ENCODE results near the gene HMX2. TPM values are rescaled to one million over a fixed set of nuclear protein-coding genes. Genes with fewer than 3 reads are reported as not detected.

The HMX2 gene
- total and polyA plus RNA-seq, 2 of the 13 experiments (the other 11 are each of a cell fraction or from before 2014, with no cell fraction given): not detected

DNA sequence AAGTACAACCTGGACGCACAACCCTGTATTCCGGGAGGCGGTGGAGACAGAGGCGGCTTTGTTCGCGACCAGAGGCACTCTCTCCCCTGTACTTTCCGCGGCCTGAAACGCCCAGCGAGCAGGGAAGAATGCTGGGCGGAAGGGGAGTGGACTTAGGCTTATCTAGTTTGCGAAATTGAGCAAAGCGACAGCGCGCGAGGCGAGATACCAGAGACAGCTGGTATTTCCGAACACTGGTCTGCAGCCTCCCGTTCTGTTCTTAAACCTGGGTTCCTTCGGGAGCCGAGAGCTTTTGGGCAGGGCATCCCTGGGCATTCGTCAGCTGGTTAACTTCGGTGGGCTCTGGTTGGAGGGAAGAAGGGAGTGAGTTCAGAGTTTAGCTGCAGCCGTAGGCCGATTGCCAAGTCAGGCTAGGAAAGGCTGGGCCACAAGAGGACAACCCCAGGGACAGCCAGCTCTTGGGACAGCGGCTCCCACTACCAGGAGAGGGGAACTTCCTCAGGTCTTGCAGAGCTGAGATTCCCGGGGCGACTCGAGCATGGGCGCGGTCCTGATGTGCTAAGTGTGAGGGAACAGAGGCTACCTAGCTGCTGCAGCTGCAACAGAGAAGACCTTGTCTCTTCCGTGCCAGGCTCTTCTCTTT lies 8.3 kb upstream of the HMX2 start (continued):
- TF ChIP-seq, protein P1, sequence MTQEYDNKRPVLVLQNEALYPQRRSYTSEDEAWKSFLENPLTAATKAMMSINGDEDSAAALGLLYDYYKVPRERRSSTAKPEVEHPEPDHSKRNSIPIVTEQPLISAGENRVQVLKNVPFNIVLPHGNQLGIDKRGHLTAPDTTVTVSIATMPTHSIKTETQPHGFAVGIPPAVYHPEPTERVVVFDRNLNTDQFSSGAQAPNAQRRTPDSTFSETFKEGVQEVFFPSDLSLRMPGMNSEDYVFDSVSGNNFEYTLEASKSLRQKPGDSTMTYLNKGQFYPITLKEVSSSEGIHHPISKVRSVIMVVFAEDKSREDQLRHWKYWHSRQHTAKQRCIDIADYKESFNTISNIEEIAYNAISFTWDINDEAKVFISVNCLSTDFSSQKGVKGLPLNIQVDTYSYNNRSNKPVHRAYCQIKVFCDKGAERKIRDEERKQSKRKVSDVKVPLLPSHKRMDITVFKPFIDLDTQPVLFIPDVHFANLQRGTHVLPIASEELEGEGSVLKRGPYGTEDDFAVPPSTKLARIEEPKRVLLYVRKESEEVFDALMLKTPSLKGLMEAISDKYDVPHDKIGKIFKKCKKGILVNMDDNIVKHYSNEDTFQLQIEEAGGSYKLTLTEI (CRISPR knock-in tag; conservative IDR thresholded peaks at IDR 0.05): no peak
- TF ChIP-seq, protein P2, sequence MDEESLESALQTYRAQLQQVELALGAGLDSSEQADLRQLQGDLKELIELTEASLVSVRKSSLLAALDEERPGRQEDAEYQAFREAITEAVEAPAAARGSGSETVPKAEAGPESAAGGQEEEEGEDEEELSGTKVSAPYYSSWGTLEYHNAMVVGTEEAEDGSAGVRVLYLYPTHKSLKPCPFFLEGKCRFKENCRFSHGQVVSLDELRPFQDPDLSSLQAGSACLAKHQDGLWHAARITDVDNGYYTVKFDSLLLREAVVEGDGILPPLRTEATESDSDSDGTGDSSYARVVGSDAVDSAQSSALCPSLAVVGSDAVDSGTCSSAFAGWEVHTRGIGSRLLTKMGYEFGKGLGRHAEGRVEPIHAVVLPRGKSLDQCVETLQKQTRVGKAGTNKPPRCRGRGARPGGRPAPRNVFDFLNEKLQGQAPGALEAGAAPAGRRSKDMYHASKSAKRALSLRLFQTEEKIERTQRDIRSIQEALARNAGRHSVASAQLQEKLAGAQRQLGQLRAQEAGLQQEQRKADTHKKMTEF (CRISPR knock-in tag; IDR thresholded peaks at IDR 0.05): peak; percentile 53; the same call in 1 of the 2 replicates
- TF ChIP-seq, protein P3, sequence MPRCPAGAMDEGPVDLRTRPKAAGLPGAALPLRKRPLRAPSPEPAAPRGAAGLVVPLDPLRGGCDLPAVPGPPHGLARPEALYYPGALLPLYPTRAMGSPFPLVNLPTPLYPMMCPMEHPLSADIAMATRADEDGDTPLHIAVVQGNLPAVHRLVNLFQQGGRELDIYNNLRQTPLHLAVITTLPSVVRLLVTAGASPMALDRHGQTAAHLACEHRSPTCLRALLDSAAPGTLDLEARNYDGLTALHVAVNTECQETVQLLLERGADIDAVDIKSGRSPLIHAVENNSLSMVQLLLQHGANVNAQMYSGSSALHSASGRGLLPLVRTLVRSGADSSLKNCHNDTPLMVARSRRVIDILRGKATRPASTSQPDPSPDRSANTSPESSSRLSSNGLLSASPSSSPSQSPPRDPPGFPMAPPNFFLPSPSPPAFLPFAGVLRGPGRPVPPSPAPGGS (CRISPR knock-in tag; IDR thresholded peaks at IDR 0.05): no peak
- peak; percentile 36; the same call in 1 of the 2 replicates for TF ChIP-seq HNF4G (IDR thresholded peaks at IDR 0.05; ENCODE audit: borderline replicate concordance, low read depth, low read length)
- no peak for TF ChIP-seq HNF4G (CRISPR knock-in tag; IDR thresholded peaks at IDR 0.05; ENCODE audit: borderline replicate concordance, low read depth)
- no peak for TF ChIP-seq SOX6 (IDR thresholded peaks at IDR 0.05)
- peak; percentile 61; the same call in 1 of the 2 replicates for TF ChIP-seq SOX6 (CRISPR knock-in tag; IDR thresholded peaks at IDR 0.05)
- peak; percentile 46; the same call in 1 of the 2 replicates for TF ChIP-seq FOSL2 (CRISPR knock-in tag; IDR thresholded peaks at IDR 0.05)
- TF ChIP-seq ZNF263 (CRISPR knock-in tag; IDR thresholded peaks at IDR 0.05): peak; percentile 48; the same call in 1 of the 2 replicates
- peak; percentile 41; the same call in 1 of the 2 replicates for TF ChIP-seq FOXO1 (CRISPR knock-in tag; IDR thresholded peaks at IDR 0.05)
- TF ChIP-seq ZNF225 (CRISPR knock-in tag; IDR thresholded peaks at IDR 0.05): no peak
- peak; percentile 82 for TF ChIP-seq PHF21A (CRISPR knock-in tag; IDR thresholded peaks at IDR 0.05)
- TF ChIP-seq CEBPG (CRISPR knock-in tag; IDR thresholded peaks at IDR 0.05): peak; percentile 89
- 0 out of 2 replicates have a peak, but pooled peaks have one; percentile 43 for TF ChIP-seq ZMAT3 (CRISPR knock-in tag; conservative IDR thresholded peaks at IDR 0.05)

All from HepG2 (cell line).